WTC11 (cell line): ENCODE results near the gene CSN3. TPM values are rescaled to one million over a fixed set of nuclear protein-coding genes. Genes with fewer than 3 reads are reported as not detected.

Experiments used
- ATAC-seq: fragments of 200-7000 bp; cut with Tn5 transposase; 2 replicates; pipeline ENCODE4 v1.10.0; 2021; ENCODE audit warnings: mild to moderate bottlenecking, moderate library complexity
- CTCF ChIA-PET: fragments of 300-600 bp; sonication (Branson Sonifier 250); formaldehyde crosslinking; loops from one replicate; lab custom pipeline; 2021; ENCODE audit warnings: antibody characterized with exemption; lab: Charles Lee
- POLR2A ChIA-PET: fragments of 350-600 bp; sonication (Branson Sonifier 250); formaldehyde crosslinking; loops from one replicate; lab custom pipeline; 2021; ENCODE audit warnings: antibody characterized with exemption; lab: Charles Lee
- DNase-seq: peaks from one replicate; pipeline ENCODE4 v3.0.0; 2021; ENCODE audit warnings: low spot score
- H3K27ac Mint-ChIP-seq: 2 replicates; pipeline ENCODE4 v1.8.0; 2021; ENCODE audit warnings: mixed read lengths
- H3K27me3 Mint-ChIP-seq: 2 replicates; pipeline ENCODE4 v1.8.0; 2021; ENCODE audit warnings: low read depth, mild to moderate bottlenecking, moderate library complexity, mixed read lengths
- H3K36me3 Mint-ChIP-seq: 2 replicates; pipeline ENCODE4 v1.8.0; 2021; ENCODE audit warnings: mixed read lengths
- H3K4me1 Mint-ChIP-seq: 2 replicates; pipeline ENCODE4 v1.8.0; 2022; ENCODE audit warnings: mixed read lengths
- H3K4me3 Mint-ChIP-seq: 2 replicates; pipeline ENCODE4 v1.8.0; 2021; ENCODE audit warnings: mild to moderate bottlenecking, moderate library complexity, mixed read lengths
- H3K9me3 Mint-ChIP-seq: 2 replicates; pipeline ENCODE4 v1.8.0; 2021; ENCODE audit warnings: mixed read lengths
- AFF4 ChIP-seq: sonication (generic); formaldehyde crosslinking; IDR thresholded peaks from 2 replicates; pipeline ENCODE4 v1.8.1; 2023; ENCODE audit warnings: mild to moderate bottlenecking, missing genetic modification reagents, borderline replicate concordance
- ETV6 ChIP-seq: sonication (generic); formaldehyde crosslinking; IDR thresholded peaks from 2 replicates; pipeline ENCODE4 v1.8.1; 2022; ENCODE audit warnings: mild to moderate bottlenecking, missing genetic modification reagents
- FOXK1 ChIP-seq: sonication (generic); formaldehyde crosslinking; IDR thresholded peaks from 2 replicates; pipeline ENCODE4 v1.8.0; 2022; ENCODE audit warnings: mild to moderate bottlenecking, moderate library complexity, missing genetic modification reagents
- GABPB1 ChIP-seq: sonication (generic); formaldehyde crosslinking; IDR thresholded peaks from 2 replicates; pipeline ENCODE4 v1.8.1; 2023; ENCODE audit warnings: mild to moderate bottlenecking, missing genetic modification reagents
- GRHL2 ChIP-seq: fragments of 250-450 bp; sonication (Bioruptor Pico); IDR thresholded peaks from 2 replicates; pipeline ENCODE4 v1.8.0; 2022; ENCODE audit warnings: mild to moderate bottlenecking, moderate library complexity; ENCODE audit not compliant: insufficient replicate concordance, severe bottlenecking
- GTF2I ChIP-seq: fragments of 250-450 bp; sonication (Bioruptor Pico); conservative IDR thresholded peaks from 2 replicates; pipeline ENCODE4 v1.4.0; 2021; ENCODE audit warnings: mild to moderate bottlenecking
- JAZF1 ChIP-seq: fragments of 250-450 bp; sonication (Bioruptor Pico); IDR thresholded peaks from 2 replicates; pipeline ENCODE4 v1.9.0; 2021; ENCODE audit warnings: moderate library complexity, mild to moderate bottlenecking, inconsistent platforms
- NFATC4 ChIP-seq: fragments of 250-450 bp; sonication (Bioruptor Pico); IDR thresholded peaks from 2 replicates; pipeline ENCODE4 v1.9.0; 2021; ENCODE audit warnings: mild to moderate bottlenecking
- OVOL2 ChIP-seq: fragments of 250-450 bp; sonication (Bioruptor Pico); IDR thresholded peaks from 2 replicates; pipeline ENCODE4 v1.9.0; 2021; ENCODE audit warnings: mild to moderate bottlenecking, borderline replicate concordance
- PREB ChIP-seq: sonication (generic); formaldehyde crosslinking; IDR thresholded peaks from 2 replicates; pipeline ENCODE4 v1.8.1; 2022; ENCODE audit warnings: mild to moderate bottlenecking, missing genetic modification reagents, moderate library complexity, borderline replicate concordance
- PRRX2 ChIP-seq: fragments of 250-450 bp; sonication (Bioruptor Pico); IDR thresholded peaks from 2 replicates; pipeline ENCODE4 v1.8.0; 2021; ENCODE audit warnings: mild to moderate bottlenecking
- RELA ChIP-seq: sonication (generic); formaldehyde crosslinking; IDR thresholded peaks from 2 replicates; pipeline ENCODE4 v1.8.1; 2022; ENCODE audit warnings: missing genetic modification reagents, mild to moderate bottlenecking, borderline replicate concordance
- RORB ChIP-seq: fragments of 250-450 bp; sonication (Bioruptor Pico); IDR thresholded peaks from 2 replicates; pipeline ENCODE4 v1.9.0; 2021; ENCODE audit warnings: mild to moderate bottlenecking
- ZBTB21 ChIP-seq: sonication (generic); formaldehyde crosslinking; IDR thresholded peaks from 2 replicates; pipeline ENCODE4 v1.8.1; 2023; ENCODE audit warnings: mild to moderate bottlenecking, missing genetic modification reagents, borderline replicate concordance
- ZBTB43 ChIP-seq: sonication (generic); formaldehyde crosslinking; IDR thresholded peaks from 2 replicates; pipeline ENCODE4 v1.8.1; 2023; ENCODE audit warnings: mild to moderate bottlenecking, missing genetic modification reagents
- ZNF396 ChIP-seq: fragments of 250-450 bp; sonication (Bioruptor Pico); IDR thresholded peaks from 2 replicates; pipeline ENCODE4 v1.8.0; 2021; ENCODE audit warnings: mild to moderate bottlenecking, moderate library complexity, borderline replicate concordance
- ZSCAN18 ChIP-seq: fragments of 250-450 bp; sonication (Bioruptor Pico); IDR thresholded peaks from 2 replicates; pipeline ENCODE4 v2.1.2; 2022; ENCODE audit warnings: mild to moderate bottlenecking, moderate library complexity
- total RNA-seq: library from RNA; stranded (reverse); gene quantifications from 3 replicates; pipeline ENCODE4 v1.2.3, GENCODE V29; 2021

Gene CSN3
- total RNA-seq, 1 experiment from 2014 or later = not detected

GRCh38 chr4:70239131-70239883 lies 3.1 kb upstream of the CSN3 start:
- no peaks in the 10 kb centered on the region for H3K9me3 Mint-ChIP-seq
- no peak for DNase-seq
- POLR2A ChIA-PET = no interaction called here

More at GRCh38 chr4:70239131-70239883, 3.1 kb upstream of the CSN3 start:
- Mint-ChIP-seq H3K4me3 (no peak overlapping the region), H3K36me3 (no peaks in the 10 kb centered on the region), H3K27ac (no peak overlapping the region), H3K27me3 (no peaks in the 10 kb centered on the region), H3K4me1 (no peaks in the 10 kb centered on the region)
- TF ChIP-seq AFF4 (CRISPR knock-in tag) (no peak), RELA (CRISPR knock-in tag) (no peak), NFATC4 (no peak), ETV6 (CRISPR knock-in tag) (no peak), ZBTB43 (CRISPR knock-in tag) (no peak), PREB (CRISPR knock-in tag) (no peak), GTF2I (no peak), RORB (no peak), GRHL2 (CRISPR knock-in tag) (no peak), PRRX2 (CRISPR knock-in tag) (no peak), JAZF1 (CRISPR knock-in tag) (no peak), ZBTB21 (CRISPR knock-in tag) (no peak), FOXK1 (CRISPR knock-in tag) (no peak), ZNF396 (no peak), ZSCAN18 (CRISPR knock-in tag) (no peak), GABPB1 (no peak), OVOL2 (CRISPR knock-in tag) (no peak)
- CTCF ChIA-PET = no interaction called here
- ATAC-seq = no peak
